ENCODE results near the gene XRN2.

XRN2 gene, protein sequence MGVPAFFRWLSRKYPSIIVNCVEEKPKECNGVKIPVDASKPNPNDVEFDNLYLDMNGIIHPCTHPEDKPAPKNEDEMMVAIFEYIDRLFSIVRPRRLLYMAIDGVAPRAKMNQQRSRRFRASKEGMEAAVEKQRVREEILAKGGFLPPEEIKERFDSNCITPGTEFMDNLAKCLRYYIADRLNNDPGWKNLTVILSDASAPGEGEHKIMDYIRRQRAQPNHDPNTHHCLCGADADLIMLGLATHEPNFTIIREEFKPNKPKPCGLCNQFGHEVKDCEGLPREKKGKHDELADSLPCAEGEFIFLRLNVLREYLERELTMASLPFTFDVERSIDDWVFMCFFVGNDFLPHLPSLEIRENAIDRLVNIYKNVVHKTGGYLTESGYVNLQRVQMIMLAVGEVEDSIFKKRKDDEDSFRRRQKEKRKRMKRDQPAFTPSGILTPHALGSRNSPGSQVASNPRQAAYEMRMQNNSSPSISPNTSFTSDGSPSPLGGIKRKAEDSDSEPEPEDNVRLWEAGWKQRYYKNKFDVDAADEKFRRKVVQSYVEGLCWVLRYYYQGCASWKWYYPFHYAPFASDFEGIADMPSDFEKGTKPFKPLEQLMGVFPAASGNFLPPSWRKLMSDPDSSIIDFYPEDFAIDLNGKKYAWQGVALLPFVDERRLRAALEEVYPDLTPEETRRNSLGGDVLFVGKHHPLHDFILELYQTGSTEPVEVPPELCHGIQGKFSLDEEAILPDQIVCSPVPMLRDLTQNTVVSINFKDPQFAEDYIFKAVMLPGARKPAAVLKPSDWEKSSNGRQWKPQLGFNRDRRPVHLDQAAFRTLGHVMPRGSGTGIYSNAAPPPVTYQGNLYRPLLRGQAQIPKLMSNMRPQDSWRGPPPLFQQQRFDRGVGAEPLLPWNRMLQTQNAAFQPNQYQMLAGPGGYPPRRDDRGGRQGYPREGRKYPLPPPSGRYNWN

DNA sequence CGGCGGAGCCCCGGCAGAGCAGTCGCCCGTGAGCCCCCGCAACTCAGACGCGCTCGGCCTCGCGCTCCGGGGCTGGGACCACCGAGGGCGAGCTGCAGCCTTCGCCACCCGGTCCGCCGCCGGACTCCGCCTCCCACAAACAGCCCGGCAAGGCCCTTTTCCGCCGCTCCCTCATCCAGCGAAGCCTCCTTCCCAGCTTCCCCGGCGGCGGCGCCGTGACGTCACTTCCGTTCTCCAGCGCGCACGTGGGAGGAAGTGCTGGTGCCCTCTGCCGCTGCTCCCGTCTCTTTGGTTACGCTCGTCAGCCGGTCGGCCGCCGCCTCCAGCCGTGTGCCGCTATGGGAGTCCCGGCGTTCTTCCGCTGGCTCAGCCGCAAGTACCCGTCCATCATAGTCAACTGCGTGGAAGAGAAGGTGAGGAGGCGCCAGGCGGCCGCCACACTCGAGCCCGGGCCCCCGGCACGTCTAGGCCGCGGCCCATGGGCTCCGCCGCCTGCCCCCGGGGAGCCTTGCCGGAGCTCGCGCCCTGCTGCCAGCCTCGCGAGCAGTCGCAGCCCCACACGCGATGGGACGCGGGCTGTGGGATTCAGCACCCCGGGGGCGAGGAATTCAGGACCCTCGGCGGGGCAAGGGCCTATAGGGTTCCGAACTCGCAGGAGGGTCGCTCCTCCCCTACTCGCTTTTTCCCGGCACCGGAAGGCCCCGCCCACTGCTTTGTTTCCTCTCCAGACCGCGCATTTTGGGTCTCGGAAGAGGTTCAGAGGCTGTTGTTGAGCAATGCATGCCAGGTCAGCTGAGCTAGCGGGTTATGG lies at the start of gene XRN2:
Gene XRN2, plus strand, starts transcription at position 271 of the 811 bp plus-strand sequence. Its CDS starts 68 bp downstream, at position 339.
- no peak for FAIRE-seq

DNA sequence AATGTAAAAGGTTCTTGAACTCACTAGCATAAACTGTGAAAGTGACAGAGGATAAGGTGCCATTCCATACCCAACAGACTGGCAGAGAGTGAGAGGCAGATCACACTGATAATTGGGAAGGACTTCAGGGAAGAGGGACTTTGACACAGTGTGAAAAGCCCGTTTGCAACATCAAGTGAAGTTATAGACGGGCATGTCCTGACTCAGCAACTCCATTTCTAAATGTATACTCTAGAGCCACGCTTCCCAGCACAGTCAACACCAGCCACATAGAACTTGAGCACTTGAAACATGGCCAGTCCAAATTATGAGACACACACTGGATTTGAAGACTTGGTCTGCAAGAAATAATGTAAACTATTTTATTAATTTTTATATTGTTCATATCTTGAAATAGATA lies 45.9 kb upstream of the XRN2 start:
- FAIRE-seq, result no peak

DNA sequence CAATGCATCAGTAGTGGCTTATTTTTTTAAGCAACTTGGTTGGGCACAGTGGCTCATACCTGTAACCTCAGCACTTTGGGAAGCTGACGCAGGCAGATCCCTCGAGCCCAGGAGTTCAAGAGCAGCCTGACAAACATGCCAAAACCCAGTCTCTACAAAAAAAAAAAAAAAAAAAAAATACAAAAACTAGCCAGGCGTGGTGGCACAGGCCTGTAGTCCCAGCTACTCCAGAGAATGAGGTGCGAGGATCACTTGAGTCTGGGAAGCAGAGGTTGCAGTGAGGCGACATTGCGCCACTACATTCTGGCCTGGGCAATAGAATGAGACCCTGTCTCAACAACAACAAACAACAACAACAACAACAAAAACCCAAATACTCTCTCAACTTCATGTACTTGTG lies 44.7 kb upstream of the XRN2 start:
- FAIRE-seq, result no peak

DNA sequence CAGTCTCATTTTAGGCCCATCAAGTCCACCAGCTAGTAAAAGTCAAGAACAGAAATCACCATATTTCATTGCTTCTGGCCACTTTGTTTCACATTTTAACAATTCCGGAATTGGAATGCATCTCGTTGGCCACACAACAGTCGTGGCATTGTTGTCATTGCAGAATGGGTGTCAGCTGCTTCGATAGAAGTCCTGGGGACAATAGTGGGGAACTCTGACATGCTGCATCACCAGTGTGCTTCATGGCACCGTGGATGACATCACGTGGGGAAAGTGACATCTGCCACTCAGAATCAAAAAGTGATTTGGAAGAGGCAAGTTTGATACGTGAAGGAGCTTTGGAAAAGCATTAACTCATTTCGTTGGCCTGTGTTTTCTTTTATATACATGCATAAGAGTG lies 43.8 kb upstream of the XRN2 start:
- FAIRE-seq, result no peak

DNA sequence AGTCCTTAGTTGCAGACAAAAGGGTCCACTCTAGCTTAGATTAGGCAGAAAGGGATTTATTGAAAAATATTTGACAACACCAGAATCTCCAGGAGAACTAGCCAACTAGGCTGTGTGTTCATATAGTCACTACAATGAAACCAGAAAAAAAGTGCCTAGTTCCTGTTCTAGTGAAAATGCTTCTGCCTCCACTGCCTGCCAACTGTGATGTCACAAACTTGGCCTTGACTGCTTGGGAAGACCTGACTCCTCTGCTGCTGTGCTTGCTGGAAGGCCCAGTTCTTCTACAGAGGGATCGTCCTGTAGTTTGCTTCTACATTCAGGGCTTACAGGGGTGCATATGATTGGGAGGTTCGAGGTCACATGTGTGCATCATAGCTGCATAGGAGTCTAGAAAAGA lies 40.3 kb upstream of the XRN2 start:
- FAIRE-seq, result no peak

DNA sequence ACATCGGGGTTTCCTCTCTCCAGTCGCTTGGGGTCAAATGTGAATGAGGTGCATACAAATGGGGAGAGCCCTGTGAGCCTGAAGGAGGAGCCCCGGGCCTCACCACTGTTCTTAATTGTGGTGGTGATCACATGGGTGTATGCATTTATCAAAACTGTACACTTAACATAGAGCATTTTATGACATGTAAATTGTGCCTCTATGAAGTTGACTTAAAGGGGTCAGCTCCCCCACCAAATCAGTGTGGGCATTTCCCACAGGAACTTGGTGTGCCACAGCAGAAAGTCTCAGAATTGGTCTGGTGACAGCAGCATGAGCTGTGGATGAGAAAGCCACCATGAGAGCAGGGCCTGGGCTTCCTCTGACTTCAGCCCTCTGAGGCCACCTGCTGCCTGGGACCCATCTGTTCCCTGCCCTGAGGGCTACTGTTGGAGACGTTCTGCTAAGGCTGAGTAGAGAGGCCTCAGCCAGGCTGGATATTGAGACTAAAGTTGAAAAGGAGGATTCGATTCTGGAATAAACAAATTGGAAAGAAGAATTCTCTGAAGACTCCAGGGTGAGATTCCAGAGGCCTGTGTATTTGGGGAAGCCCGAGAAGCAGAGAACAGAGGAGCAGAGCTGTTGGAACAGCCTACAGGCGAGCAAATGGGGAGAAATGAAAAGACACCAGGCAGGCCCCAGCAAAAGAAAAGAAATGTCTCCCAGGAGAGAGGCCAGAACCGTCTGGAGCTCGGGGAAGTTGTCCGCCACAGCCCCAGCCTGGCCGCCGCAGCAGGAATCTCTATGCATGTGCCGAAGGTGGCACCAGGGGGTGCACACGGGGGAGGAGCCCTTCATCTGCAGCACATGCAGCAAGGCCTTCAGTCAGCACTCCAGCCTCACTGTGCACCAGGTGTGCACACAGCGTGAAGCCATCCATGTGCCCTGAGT lies 37.6 kb upstream of the XRN2 start:
- no peak for FAIRE-seq

DNA sequence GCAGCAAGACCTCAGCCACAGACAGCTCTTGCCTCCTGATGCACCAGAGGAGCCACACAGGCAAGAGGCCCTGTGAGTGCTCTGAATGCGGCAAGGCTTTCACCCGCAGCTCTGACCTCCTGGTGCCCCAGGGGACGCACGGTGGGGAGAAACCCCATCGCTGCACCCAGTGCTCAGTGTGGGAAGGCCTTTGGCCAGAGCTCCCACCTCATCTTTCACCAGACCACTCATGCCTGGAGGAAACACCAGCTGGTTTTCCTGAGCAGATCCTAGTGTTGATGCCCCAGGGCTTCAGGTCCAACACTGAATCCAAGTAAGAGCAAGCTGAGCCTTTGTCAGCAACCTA lies 37.0 kb upstream of the XRN2 start:
- FAIRE-seq, result no peak

DNA sequence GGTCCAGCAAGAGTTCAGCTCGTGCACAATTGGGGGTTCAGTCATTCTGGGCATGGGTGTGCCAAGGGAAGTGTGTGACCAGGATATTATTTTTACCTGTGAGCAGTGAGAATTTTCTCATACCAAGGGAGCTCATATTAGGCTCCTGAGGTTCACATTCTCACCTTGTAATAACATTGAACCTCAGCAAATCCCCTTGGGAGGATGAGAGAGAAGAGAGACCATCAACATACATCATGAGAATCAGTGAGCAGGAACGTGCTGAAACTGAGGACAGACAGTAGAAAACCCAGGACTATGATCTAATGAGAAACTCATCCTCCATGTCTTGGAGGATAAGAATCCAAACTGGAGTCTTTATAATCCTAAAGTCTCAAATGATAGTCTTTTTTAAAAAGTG lies 33.4 kb upstream of the XRN2 start:
- no peak for FAIRE-seq

DNA sequence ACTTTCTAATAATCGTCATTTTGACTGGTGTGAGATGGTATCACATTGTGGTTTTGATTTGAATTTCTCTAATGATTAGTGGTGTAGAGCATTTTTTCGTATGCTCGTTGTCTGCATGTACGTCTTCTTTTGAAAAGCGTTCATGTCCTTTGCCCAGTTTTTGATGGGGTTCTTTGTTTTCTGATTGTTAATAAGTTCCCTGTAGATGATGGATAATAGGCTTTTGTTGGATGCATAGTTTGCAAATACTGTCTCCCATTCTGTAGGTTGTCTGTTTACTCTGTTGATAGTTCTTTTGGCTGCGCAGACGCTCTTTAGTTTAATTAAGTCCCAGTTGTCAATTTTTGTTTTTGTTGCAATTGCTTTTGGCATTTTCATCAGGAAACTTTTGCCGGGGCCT lies 32.3 kb upstream of the XRN2 start:
- no peak for FAIRE-seq

DNA sequence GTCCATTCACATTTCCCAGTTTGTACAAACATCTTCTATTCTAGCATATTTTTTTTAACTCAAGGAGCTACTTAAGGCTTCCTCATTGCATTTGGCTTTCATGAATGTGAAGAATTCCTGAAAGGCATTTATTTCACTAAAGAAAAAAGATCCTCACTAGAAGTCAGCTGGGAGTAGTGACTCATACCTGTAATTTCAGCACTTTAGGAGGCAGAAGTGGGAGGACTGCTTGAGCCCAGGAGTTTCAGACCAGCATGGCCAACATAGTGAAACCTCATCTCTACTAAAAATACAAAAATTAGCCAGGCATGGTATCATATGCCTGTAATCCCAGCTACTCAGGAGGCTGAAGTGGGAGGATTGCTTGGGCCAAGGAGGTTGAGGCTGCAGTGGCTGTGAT lies 30.9 kb upstream of the XRN2 start:
- no peak for FAIRE-seq

DNA sequence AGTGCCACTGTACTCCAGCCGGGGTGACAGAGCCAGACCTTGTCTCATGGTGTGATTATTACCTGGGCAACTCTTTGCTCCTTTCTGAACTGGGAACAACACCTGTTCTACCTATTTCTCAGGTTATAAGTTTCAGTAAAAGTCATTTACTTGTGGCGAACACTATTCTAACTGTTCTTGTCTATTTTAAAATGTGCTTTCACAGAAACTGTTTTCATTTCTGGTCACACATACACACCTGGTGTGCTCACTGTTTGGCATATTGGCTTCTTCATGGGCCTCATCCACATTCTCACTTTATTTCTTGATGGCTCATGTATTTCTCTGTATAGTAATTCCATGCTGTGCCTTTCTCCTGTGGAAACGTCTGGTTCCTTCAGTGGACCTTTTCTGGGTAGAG lies 30.5 kb upstream of the XRN2 start:
- no peak for FAIRE-seq

DNA sequence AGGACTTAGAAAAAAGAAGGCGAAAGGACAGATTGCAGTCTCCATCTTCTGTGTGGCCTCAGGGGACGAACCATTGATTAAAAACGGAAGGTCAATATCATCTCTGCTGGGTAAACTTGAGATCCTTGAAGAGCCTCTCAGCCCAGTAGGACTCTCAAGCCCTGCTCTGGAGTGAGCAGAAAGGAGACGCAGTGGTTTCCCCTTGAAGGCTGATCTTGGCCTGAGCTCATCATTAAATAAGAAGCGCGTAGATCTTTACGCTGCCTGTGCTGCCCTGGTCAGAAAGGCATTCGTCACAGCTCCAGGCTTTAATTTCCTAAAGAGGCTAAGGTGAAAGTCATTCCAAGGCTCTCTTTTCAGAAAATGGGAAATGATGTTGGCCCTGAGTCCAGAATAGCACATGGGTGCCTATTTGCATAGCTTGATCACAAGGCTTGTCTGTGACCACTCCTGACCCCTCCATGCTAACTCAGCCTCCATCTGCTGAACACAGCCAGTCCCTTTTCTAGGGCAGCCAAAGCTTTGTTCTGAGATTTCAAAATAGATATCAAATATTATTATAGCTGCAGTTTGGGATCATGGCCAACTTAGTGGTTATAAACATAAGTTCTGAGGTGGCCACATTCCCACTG lies 29.3 kb upstream of the XRN2 start:
- FAIRE-seq, result no peak

DNA sequence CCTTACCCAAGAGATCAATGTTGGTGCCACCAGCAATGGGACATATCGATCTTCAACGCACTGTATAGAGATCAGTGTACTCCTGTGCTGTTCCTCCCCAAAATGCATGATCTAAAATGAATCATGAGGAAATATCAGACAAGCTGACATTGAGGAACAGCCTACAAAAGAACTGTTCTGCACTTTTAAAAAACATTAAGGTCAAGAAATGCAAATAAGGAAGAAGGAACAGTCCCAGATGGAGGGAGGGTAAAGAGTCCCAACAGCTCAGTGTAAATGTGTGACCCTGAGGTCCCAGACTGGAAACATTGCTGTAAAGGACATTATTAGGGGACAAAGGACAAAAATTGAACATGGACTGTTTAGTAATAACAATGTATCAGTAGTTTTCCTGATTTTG lies 24.3 kb upstream of the XRN2 start:
- no peak for FAIRE-seq

DNA sequence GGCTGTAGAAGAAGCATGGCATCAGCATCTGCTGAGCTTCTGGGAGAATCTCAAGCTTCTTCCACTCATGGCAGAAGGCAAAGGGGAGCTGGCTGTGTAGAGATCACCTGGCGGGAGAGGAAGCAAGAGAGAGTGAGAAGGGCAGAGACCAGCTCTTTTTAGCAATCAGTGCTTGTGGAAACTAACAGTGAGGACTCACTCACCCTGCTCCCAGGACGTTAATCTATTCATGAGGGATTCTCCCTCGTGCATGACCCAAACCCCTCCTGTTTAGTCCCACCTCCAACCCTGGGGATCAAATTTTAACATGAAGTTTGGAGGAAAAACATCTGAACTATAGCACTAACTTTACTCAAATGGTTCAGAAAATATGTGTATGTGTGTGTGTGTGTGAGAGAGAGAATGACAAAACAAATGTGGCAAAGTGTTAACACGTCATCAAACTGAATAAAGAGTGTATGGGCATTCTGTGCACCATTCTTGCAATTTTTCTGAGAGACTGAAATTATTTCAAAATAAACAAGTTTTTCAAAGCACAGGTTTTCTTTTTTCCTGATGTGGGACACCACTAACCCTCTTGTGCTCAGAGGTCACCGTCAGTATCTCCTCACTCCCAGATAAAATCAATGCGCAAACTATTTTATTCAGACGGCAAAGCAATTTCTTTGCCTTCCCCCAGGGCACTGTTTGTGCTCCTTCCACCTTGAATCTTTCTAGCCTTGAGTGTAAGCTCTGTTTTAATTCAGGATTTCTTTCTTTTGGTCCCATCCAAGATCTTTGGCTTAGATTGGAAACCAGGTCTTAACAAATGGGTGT lies 23.2 kb upstream of the XRN2 start:
- FAIRE-seq, result no peak

DNA sequence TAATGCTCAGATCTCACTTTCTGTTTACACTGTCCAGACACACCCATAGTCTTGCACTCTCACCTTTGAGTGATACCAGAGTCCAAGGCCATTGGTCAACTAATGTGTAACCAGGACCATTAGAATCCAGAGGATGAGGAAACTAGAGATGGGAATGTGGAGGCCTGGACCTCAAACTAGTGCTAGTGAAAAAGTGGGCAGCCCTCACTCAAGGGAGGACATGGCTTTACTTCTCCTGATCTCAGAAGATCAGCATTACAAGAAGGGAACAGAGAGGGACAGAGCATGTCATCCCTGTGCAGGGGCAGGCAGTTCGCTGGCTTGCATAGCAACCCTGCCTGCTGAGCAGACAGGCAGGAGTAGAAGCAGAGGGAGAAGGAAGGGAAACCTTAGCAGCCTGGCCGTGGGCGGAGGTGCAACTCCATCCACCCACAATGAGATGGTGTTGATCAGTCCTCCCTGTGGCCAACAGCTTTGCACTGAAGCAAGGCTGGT lies 22.6 kb upstream of the XRN2 start:
- no peak for FAIRE-seq

DNA sequence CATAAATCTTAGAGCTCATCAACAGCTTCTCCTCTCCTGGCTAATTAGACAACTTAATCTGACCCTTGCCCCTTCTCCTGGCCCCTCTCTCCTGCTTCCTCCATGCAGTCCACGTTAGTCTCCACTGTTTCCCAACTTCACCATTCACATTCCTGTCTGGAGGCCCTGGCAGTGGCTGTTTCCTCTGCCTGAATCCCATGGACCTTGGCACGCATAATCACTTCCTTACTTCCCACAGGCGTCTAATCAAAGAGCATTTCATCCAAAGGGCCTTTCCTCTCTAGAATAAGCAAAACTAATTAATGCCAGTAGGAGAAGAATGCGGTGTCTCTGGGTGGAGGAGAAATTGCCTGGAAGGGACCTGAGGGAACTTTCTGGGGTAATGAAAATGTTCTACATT lies 16.4 kb upstream of the XRN2 start:
- no peak for FAIRE-seq

DNA sequence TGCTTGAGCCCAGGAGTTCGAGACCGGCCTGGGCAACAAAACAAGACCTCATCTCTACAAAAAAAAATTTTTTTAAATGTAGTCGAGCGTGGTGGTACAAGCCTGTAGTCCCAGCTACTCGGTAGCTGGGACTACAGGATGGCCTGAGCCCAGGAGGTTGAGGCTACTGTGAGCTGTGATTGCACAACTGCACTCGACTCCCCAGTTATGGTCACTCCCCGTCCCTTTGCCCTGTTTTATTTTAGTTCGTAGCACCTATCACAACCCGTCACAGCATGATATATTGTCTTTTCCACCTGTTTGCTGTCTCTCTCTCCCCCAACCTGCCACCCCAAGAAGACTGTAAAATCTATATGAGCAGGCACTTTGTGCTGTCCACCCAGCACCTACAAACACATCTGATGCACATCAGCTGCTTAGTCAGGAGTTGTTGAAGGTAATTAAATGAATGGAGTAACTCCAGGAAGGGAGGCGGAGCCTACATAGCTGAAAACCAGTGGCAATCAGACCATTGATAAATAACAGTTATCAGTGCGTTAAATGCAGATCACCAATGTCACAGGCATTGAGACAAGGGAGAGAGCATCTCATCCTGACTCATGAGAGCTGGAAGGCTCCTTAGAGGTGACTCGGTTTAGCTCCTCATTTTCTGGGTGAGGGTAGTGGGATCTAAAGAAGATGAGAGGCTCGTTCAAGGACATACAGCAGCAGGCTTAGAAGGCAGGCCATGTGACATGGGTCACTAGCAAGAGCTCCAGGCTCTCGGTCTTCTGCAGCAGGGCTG lies 14.4 kb upstream of the XRN2 start:
- no peak for FAIRE-seq

DNA sequence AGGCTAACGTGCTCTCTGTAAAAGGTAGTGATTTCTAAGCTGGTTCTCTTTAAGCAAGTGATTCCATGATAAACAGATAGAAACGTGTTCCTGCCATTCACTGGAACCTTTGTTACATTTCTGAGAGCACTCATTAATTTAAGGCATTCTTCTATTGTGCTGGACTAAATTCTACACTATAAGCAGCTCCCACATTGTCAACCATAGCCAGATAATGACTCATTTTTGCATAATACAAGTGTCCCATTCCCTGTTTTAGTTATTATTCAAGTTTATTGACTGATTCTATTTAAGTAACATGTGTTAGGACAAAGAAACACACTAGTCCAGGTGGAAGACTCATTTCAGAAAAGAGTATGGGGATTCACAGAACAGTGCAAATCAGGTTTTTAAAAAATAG lies 13.5 kb upstream of the XRN2 start:
- FAIRE-seq, result no peak

DNA sequence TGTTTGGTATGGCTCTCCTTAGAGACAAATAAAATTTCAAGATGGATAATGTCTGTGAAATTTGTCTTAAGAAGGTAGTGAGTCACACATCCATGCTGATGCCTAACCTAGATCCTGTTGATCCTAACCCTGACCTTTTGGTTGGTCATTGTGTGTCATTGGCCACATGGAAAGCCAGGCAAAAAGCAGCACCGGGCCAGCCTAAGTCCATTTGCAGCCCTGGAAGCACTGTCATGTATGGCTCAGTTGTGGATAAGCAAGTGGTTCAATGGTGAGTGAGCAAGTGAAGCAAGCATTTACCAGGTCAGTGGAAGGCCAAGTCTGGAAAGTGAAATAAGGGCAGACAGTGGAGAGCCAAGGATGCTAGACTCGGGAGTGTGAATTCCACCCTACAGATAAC lies 12.1 kb upstream of the XRN2 start:
- no peak for FAIRE-seq

DNA sequence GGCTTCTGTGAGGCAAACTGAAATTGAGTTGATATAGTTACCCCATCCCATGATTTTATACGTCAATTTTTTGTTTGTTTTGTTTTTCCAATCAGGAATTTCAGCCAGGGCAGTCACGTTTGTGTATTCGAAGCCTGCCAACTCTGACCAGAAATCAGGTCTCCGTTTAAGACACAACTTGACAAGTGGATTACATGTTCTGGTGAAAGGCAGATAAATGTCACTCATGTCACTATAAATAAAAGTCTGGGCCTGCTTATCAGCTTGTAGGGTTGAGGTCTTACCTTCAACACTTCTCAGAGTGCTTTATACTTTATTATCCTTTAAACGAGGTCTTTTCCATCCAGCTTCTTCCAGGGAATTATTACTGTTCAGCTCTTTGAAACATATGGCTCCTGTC lies 8.4 kb upstream of the XRN2 start:
- no peak for FAIRE-seq
